Heart right ventricle (tissue), 16 donors: ENCODE measurements around the gene LRRC3B. TPM values are rescaled to one million over a fixed set of nuclear protein-coding genes. Genes with fewer than 3 reads are reported as not detected.

Experiments used
- ATAC-seq, 8 donors: fragments of 200-7000 bp; cut with Tn5 transposase; one replicate each; pipeline ENCODE4 v1.9.1; 2020; ENCODE audit warnings: mild to moderate bottlenecking in 8 of 8, moderate library complexity in 8 of 8, moderate number of reproducible peaks in 1 of 8
- DNase-seq, 2 donors: peaks; one replicate each; pipeline ENCODE4 v3.0.0-alpha.2; 2020
- H3K27ac ChIP-seq, 10 donors: fragments of 200-600 bp; sonication (generic) in 2 of 10; one replicate each; pipeline versions ENCODE4 v1.5.0 to v1.8.0; 2020 to 2022; ENCODE audit warnings: mild to moderate bottlenecking in 3 of 10
- H3K27me3 ChIP-seq, 7 donors: fragments of 200-600 bp; one replicate each; pipeline ENCODE4 v1.8.0; 2021 to 2022; ENCODE audit warnings: mild to moderate bottlenecking in 2 of 7
- H3K36me3 ChIP-seq, 9 donors: fragments of 200-600 bp; sonication (generic) in 1 of 9; one replicate each; pipeline versions ENCODE4 v1.5.0 to v1.8.0; 2020 to 2022; ENCODE audit warnings: mild to moderate bottlenecking in 2 of 9
- H3K4me1 ChIP-seq, 9 donors: fragments of 200-600 bp; sonication (generic) in 1 of 9; one replicate each; pipeline versions ENCODE4 v1.5.0 to v1.8.0; 2020 to 2022; ENCODE audit warnings: mild to moderate bottlenecking in 4 of 9
- H3K4me3 ChIP-seq, 10 donors: fragments of 200-600 bp; sonication (generic) in 2 of 10; one replicate each; pipeline versions ENCODE4 v1.5.0 to v1.8.0; 2020 to 2022; ENCODE audit warnings: mild to moderate bottlenecking in 7 of 10, moderate library complexity in 2 of 10
- H3K9me3 ChIP-seq, 11 donors: fragments of 200-600 bp in 10 of 11; sonication (generic) in 2 of 11; one replicate each; pipeline versions ENCODE4 v1.5.0 to v1.8.0; 2013 to 2022; ENCODE audit warnings: mild to moderate bottlenecking in 2 of 11, control low read depth in 1 of 11, moderate library complexity in 1 of 11
- intact Hi-C, 10 donors: fragments of 100-400 bp; cut with DNase I; formaldehyde crosslinking; loops; one replicate each; pipeline versions ENCODE4 v1.11.1 to v1.14.2; 2022
- polyA plus RNA-seq, 2 donors: library from polyadenylated mRNA; stranded (reverse); fragments of 200-250 nt; gene quantifications; one replicate each; pipeline ENCODE4 v1.2.3, GENCODE V29; 2013
- total RNA-seq, 10 donors: library from RNA; stranded (reverse); fragmentation: NEBNext Ultra II Directional in 3 of 10; extraction: Animal tissue kit (Norgen Biotek cat#: 25700) in 3 of 10; gene quantifications; one replicate each; pipeline versions ENCODE4 v1.2.1 to v1.2.4, GENCODE V29; 2021 to 2023
- TF ChIP-seq, protein P1 (sequence below), 9 donors: fragments of 200-600 bp; sonication (generic) in 2 of 9; IDR thresholded peaks; one replicate each; pipeline versions ENCODE4 v1.5.0 to v1.8.0; 2021 to 2022; ENCODE audit warnings: antibody characterized with exemption in 9 of 9, mild to moderate bottlenecking in 5 of 9, moderate library complexity in 1 of 9
- donor health status: Arrhythmogenic right ventricular cardiomyopathy.
- donor health status: ischemic (EF 13 %, LVEDD 7.1; RV severe dilation, severe dysfunction).
- donor health status: healthy with polysubstance abuse.
- donor health status: DM: no; HTN: yes; CAD: no.
- donor health status: DM: no; HTN: no; CAD: no.
- donor health status: ischemic (EF 25% LVEDD 6.9; RV normal size, moderate dysfunction).
- donor health status: ischemic (EF 25% LVEDD 5.7; RV mildly dilated, moderate dysfunction).
- donor health status: healthy.
- donor health status: DM: yes; HTN: yes; CAD: no.
- donor health status: Ischemic cardiomyopathy.
- donor health status: ischemic (EF 35%, LVEDD 5.7; RV mildly dilated, moderate dysfunction).
- donor health status: nonischemic (EF 11% LVEDD 7.7; RV severe dilation, severe dysfunction).
- donor health status: DM: yes; HTN: yes; CAD: no.
- donor health status: PGD.
- donor health status: ischemic (EF 29% LVEDD 5.4; RV normal size, mild dysfunction).
- donor health status: nonischemic (EF 23%, LVEDD 6.1; RV moderate dilation, normal function).

LRRC3B gene
- total and polyA plus RNA-seq, 12 donors, result 0.04 to 0.55 (median 0.17) TPM; not detected in 3

GRCh38 chr3:26753095-26753494 is 130.5 kb downstream of the LRRC3B start:
- DNase-seq (no peak), ATAC-seq (peak in 3 of 8 donors; percentile 16 to 35 (median 29))
- no peaks in the 10 kb centered on the region for H3K27me3 ChIP-seq
- no peak overlapping the region for H3K4me3 ChIP-seq
- TF ChIP-seq, protein P1, sequence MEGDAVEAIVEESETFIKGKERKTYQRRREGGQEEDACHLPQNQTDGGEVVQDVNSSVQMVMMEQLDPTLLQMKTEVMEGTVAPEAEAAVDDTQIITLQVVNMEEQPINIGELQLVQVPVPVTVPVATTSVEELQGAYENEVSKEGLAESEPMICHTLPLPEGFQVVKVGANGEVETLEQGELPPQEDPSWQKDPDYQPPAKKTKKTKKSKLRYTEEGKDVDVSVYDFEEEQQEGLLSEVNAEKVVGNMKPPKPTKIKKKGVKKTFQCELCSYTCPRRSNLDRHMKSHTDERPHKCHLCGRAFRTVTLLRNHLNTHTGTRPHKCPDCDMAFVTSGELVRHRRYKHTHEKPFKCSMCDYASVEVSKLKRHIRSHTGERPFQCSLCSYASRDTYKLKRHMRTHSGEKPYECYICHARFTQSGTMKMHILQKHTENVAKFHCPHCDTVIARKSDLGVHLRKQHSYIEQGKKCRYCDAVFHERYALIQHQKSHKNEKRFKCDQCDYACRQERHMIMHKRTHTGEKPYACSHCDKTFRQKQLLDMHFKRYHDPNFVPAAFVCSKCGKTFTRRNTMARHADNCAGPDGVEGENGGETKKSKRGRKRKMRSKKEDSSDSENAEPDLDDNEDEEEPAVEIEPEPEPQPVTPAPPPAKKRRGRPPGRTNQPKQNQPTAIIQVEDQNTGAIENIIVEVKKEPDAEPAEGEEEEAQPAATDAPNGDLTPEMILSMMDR (IDR thresholded peaks at IDR 0.05), result no peak
- intact Hi-C loops, result no loop called here
- no peaks in the 10 kb centered on the region for H3K9me3 ChIP-seq
- H3K27ac ChIP-seq, result no peak overlapping the region
- H3K36me3 ChIP-seq, result no peaks in the 10 kb centered on the region
- peaks cover 0 to 8% (median 0%) of the 10 kb centered on the region in 9 donors for H3K4me1 ChIP-seq

DNA sequence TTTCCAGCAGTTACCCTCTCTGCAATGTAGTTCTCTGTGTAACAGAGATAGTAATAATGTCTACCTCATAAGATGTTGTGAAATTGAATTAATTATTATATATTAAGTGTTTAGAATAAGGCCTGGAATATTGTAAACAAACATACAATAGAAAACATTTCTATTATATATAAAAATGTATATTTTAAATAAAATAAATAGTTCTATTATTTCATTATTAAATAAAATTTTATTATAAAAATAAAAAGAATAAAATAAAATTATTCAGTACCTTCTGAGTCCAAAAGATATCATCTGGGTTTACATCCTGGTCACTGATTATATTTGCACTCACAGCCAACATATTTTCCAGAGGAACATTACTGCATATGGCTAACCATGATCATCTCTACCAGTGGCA is 135.4 kb downstream of the LRRC3B start:
- ATAC-seq, result no peak
- H3K27ac ChIP-seq, result no peak overlapping the region
- no peaks in the 10 kb centered on the region for H3K9me3 ChIP-seq
- H3K27me3 ChIP-seq, result no peaks in the 10 kb centered on the region
- no peaks in the 10 kb centered on the region for H3K36me3 ChIP-seq
- no peak for DNase-seq
- TF ChIP-seq, protein P1 (IDR thresholded peaks at IDR 0.05), result no peak
- intact Hi-C loops, result no loop called here
- no peak overlapping the region for H3K4me3 ChIP-seq
- peaks cover 0 to 1% (median 0%) of the 10 kb centered on the region in 9 donors for H3K4me1 ChIP-seq
